ENCODE data around the gene MASTL.

DNA sequence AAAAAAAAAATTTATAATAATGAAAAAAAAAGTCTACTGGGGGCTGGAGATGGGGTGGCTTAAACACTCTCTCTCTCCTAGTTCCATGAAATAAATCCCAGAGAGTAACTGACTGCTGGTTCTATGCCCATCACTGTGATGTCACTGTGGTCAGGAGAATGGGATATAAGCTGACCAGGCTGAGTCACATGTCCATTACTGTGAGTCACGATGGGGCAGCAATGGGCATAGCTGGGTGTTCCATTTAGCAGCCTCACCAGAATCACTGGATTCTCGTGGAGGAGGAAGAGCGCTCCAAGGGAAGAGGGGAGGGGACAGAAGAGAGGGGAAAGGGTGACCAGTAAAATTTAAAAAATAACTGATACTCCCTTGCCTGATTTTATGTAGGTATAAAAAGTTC is 37.1 kb downstream of the MASTL start:
- TF ChIP-seq, protein P1, sequence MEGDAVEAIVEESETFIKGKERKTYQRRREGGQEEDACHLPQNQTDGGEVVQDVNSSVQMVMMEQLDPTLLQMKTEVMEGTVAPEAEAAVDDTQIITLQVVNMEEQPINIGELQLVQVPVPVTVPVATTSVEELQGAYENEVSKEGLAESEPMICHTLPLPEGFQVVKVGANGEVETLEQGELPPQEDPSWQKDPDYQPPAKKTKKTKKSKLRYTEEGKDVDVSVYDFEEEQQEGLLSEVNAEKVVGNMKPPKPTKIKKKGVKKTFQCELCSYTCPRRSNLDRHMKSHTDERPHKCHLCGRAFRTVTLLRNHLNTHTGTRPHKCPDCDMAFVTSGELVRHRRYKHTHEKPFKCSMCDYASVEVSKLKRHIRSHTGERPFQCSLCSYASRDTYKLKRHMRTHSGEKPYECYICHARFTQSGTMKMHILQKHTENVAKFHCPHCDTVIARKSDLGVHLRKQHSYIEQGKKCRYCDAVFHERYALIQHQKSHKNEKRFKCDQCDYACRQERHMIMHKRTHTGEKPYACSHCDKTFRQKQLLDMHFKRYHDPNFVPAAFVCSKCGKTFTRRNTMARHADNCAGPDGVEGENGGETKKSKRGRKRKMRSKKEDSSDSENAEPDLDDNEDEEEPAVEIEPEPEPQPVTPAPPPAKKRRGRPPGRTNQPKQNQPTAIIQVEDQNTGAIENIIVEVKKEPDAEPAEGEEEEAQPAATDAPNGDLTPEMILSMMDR (tag by site-specific recombination; IDR thresholded peaks at IDR 0.05): no peak
- TF ChIP-seq TCF7L2 (IDR thresholded peaks at IDR 0.05; ENCODE audit: borderline replicate concordance, low read depth, low read length): no peak
- TF ChIP-seq, protein P2, sequence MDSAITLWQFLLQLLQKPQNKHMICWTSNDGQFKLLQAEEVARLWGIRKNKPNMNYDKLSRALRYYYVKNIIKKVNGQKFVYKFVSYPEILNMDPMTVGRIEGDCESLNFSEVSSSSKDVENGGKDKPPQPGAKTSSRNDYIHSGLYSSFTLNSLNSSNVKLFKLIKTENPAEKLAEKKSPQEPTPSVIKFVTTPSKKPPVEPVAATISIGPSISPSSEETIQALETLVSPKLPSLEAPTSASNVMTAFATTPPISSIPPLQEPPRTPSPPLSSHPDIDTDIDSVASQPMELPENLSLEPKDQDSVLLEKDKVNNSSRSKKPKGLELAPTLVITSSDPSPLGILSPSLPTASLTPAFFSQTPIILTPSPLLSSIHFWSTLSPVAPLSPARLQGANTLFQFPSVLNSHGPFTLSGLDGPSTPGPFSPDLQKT (IDR thresholded peaks at IDR 0.05; ENCODE audit: borderline replicate concordance, low read depth, low read length): no peak
- TF ChIP-seq ZNF274 (IDR thresholded peaks at IDR 0.05; ENCODE audit: low read length): no peak
- TF ChIP-seq ZNF274 (tag by site-specific recombination; IDR thresholded peaks at IDR 0.05; ENCODE audit: borderline replicate concordance): no peak
- TF ChIP-seq ZNF768 (tag by site-specific recombination; IDR thresholded peaks at IDR 0.05): no peak

All from HEK293 (cell line).